HTR-8/SVneo (cell line): ENCODE results near the gene CDK3.
A peak's percentile ranks its signal among the peaks of the same experiment; 100 is the strongest.

Experiments used
- DNase-seq: peaks from one replicate; pipeline ENCODE4 v3.0.0; 2011; ENCODE audit warnings: low spot score, mixed read lengths; ENCODE audit not compliant: insufficient read length
- FAIRE-seq: peaks from 2 replicates; lab custom pipeline; 2011; peaks lifted over from hg19 to GRCh38; lab: Jason Lieb, UNC

CDK3 gene

DNA sequence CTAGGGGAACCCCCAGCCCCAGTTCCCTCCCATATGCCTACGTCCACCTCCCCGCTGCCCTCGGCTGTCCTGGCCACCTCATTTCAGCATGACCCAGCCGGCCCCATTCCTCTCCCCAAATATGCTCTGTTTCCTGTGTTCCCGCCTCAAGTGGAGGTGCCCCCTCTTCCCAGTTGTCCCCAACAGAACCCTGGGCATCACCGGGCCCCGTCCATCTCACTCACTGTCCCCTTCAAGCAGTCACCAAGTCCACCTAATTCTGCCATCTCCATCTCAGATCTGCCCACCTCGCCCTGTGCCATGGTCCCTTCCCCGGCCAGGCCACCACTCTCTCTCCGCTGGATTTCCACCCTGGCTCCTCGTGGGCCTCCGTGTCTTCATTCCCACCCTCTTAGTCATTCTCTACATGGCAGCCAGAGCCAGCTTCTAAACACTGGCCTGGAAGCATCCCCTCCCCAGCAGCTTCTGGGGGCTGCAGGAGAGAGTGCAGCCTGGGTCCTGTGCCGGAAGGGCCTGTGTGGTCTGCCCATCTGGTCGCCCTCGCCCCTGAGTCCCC, 12.8 kb downstream of the CDK3 start:
- FAIRE-seq, result no peak
- no peak for DNase-seq

DNA sequence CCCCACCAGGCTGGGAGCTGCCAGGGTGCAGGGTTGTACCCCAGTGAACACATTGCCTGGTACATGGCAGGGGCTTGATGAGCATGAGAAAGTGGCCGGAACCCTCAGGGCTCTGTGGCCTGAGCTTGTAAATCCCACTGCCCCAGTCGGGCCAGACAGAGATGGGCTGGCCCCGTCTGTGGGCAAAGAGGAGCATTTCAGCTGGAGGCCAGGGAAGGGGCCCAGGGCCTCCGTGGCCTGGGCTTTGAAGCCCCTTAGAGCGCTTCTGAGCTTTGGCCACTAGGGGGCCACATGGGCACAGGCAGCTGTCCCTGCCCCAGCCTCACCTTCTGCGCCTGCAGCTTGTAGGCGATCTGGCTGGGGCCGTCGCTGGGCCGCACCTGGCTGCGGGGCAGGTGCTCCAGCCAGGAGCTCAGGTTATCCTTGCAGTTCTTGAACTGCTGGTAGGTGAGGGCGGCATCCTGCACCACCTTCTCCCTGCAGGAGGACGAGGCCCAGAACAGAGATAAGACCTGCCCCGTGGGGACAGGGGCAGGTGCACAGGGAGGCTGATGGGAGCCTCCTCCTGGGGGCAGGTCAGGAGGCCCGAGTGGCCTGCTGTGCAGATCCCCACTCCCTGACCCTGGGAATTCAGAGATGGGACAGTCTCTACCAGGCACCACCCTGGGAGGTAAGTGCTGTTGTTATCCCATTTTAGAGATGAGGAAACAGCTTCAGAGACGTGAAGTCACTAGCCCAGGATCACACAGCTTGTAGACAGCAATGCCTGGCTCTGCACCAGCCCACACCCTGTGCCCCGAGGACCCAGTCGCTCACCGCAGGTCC, 13.7 kb downstream of the CDK3 start:
- DNase-seq, result peak; percentile 91
- peak; percentile 91 for FAIRE-seq

DNA sequence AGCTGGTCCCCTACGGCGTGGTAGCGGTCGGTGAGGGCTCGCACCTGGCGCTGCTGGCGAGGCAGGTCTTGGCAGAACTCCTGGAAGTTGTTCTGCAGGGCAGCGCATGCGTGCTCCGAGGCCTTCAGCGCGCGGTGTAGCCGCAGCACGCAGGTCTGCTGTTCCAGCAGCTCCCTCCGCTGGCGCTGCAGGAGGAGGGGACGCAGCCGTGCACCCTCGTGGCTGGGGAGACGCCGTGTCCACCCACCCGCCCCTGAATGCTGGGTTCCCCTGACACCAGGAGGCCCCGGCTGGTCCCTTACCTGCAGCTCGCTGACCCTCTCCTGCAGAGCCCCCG, 14.2 kb downstream of the CDK3 start:
- FAIRE-seq, result no peak
- DNase-seq, result no peak

DNA sequence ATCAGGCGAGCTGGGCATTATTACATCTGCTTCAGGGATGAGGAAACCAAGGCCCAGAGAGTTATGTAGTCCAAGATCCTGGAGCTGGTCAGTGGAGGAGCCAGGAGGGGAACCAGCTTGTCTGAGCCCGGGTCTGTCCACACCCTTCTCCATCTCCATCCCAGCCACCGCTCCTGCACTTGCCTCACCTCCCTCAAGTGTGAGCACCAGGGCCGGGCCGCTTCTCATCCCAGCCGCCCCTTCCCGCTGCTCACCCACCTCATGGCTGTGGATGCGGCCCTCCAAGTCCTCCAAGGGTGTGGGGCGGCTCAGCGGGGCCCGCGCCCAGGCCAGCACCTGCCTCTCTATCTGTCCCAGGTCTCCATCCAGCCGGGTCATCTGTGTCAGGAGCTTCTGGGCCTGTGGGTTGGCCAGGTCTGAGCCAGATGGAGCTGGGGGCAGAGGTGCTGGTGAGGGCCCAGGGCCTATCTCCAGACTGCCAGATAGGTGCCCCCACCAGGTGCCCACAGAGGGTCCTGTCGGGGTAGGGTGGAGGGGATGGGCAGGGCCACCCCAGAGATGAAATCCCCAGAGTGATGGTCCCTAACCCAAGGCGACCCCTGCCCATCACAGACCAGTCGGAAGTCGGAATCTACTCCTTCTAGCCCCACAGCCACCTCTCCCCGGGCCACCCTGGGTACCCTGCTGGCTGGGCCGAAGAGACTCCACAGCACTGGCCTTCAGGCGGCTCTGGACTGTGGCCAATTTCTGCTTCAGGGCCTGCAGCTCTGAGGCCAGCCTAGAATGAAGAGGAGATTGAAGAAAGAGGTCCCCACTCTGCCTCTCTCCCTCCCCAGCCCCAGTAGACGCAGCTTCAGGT, 17.1 kb downstream of the CDK3 start:
- FAIRE-seq, result no peak
- no peak for DNase-seq

DNA sequence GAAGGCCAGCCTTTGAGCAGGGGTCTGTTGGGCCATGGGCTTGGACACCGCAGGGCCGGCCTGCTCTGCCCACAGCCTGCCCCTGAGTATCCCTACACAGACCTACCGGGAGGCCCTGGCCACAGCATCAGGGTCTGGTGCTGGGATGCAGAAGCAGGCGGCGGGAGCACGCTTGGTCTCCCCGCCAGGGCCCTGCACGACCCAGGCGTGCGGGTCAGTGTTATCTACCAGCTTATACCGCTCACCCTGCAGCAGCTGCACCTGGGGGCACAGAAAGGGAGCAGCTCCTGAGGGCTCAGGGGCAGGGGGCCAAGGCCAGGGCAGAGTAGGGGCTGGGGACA, 17.7 kb downstream of the CDK3 start:
- DNase-seq (no peak), FAIRE-seq (no peak)

DNA sequence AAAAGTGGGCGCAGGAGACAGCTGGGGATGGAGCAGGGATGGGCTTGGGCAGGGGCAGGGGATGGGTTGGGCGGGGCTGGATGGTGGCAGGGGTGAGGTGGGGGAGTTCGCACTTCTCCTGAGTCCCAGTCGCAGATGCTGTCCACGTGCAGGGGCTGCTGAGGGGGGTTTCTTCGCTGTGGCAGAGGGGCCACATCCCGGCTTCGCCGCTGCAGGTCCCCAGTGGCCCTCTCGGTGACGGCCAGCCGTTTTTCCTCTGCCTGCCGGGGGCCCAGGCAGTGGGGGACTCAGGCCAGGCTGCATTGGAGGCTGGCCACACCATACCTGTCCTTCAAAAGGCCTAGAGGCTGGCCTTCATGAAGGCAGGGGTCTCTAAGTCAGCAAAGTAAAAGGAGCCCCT, 18.1 kb downstream of the CDK3 start:
- DNase-seq (no peak), FAIRE-seq (no peak)

DNA sequence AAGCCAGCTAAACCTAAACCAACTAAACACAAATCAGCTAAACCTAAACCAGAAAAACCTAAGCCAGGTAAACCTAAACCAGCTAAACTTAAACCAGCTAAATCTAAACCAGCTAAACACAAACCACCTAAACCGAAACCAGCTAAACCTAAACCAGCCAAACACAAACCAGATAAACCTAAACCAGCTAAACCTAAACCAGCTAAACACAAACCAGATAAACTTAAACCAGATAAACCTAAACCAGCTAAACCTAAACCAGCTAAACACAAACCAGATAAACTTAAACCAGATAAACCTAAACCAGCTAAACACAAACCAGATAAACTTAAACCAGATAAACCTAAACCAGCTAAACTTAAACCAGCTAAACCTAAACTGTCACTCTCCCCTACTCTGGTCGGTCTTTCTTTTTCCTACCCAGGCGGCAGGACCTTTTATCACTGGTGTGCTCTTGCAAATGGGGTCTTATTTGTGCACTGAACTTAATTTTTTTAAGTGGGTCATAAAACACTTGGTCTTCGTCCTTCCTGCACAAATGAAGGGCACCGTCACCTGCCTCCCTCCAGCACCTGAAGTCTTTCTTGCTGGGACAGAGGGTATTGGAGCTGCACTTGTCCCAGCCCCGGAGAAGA, 19.3 kb downstream of the CDK3 start:
- DNase-seq, result no peak
- FAIRE-seq, result no peak

DNA sequence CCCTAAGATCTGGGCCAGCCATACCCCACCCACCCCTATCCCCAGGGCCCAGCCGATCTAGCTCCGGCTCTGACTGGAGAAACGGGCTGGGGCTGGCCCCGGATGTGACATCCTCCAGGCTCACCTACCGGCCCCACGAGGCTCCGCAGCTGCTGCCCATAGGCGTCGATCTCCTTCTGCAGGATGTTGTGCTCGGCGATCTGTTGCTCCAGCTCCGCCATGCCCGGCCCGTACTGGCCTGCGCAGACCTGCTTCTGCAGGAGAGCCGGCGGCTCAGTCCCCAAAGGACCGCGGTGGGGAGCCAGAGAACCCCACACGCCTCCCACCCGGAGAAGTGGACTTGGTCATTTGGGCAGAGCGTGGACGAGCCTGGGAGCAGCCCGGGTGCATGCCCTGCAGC, 21.6 kb downstream of the CDK3 start:
- FAIRE-seq, result no peak
- no peak for DNase-seq

DNA sequence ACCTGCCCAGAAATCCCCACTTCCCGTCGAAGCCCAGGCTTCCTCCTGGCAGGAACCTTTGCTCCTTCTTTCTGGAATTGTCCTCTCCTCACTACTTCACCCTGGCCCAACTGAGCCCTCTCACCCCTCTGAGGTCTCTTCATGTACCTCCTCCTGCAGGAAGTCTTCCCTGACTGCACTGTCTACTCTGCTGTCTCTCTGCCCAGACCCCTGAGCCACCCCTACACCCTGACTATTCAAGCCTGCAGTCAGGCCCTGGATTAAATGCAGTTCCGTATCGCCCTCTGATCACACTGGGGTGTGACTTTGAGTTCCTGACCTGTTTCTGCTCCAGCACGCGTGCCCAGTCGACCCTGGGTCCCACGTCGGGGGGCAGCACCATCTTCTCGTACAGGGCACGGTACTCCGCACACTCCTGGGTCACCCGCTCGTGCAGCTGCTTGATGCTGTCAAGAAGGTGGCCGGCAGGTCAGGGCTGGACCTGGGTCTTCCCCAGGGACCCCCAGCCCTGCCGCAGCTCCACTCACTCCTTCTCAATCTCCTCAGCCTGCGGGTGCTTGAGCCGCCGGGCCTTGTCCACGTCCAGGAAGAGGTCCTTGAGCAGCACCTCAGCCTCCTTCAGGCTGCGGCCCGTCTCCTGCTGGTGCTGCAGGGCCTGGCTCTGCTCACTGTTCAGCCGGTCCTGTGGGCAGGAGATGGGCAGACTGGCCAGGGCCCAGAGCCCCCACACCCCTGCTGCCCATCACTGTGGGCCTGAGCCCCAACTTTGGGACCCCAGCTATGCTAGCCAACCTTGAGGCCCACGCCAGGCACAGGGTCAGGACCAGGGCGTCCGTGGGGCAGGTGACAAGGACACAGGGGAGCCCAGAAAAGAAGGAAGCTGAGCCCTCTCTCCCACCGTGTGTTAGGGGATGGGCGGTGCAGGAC, 22.6 kb downstream of the CDK3 start:
- DNase-seq, result no peak
- no peak for FAIRE-seq

DNA sequence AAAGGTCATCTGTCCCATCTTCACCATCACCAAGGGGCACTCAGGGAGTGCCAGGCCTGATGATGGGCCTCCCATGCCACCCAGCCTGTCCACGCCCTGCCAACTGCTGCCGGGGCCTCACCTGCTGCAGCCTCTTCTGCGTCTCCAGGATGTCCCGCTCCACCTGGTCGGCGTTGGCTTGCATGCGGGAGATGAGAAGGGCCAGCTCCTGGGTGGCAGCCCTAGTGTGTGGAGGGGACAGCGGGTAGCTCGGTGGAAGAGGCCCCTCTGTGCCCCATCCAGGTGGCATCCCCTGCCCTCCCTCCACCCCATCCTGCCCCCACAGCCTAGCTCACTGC, 23.2 kb downstream of the CDK3 start:
- no peak for FAIRE-seq
- no peak for DNase-seq

DNA sequence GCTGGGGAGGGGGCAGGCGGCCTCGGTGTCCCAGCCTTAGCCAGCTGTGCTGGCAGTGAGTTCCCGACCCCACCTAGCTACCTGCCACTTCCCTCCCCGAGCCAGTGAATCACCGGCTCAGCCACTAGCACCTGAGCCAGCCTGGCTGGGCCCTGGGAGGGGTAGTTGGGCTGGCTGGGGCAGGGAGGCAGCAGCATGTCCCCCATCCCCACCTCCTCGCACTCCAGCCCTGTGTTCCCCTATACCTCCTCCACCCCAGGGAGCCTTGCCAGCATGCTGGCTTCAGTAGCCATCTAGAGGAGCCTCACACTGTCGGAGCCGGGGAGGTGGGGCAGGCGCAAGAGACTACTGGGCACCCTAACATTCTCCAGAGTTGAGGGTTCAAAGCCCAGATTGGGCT, 23.7 kb downstream of the CDK3 start:
- DNase-seq, result no peak
- peak; percentile 44 for FAIRE-seq

DNA sequence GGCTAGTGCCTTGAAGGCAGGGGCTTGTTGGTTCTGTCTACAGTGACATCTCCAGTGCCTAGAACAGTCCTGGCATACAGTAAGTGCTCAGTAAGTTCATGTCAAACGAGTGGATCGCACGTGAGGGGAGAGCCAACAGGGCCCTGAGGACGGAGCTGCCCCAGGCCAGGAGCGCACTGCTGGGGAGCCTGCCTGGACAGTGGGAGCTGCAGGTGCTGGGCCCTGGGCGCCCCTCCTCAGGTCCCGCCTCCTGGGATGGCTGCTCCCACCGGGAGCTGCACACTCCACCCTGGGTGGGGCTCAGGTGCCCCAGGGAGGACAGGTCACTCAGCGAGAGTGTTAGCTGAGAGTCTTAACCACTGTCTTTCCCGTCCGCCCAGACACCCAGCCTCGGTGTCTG, 24.6 kb downstream of the CDK3 start:
- DNase-seq (no peak), FAIRE-seq (peak; percentile 65)

DNA sequence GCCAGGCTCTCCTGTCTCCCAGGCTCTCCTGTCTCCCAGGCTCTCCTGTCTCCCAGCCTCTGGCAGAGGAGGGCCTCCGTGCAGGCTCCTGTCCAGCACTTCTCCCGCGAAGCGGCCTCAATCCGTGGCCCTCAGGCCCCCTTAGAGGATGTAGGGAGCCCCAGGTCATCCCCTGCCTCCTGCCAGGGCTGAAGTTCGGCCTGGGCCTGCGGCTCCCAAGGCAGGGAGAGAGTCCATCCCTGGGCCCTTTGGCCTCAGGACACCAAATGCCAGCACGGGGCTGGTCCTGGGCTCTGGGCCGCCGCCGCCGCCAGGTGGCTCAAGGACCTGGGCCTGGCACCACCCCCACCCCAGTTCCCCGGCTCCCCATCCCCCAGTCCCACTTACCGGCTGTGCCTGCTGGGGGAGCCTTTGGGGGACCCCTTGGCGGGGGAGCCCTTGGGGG, 26.1 kb downstream of the CDK3 start:
- no peak for FAIRE-seq

DNA sequence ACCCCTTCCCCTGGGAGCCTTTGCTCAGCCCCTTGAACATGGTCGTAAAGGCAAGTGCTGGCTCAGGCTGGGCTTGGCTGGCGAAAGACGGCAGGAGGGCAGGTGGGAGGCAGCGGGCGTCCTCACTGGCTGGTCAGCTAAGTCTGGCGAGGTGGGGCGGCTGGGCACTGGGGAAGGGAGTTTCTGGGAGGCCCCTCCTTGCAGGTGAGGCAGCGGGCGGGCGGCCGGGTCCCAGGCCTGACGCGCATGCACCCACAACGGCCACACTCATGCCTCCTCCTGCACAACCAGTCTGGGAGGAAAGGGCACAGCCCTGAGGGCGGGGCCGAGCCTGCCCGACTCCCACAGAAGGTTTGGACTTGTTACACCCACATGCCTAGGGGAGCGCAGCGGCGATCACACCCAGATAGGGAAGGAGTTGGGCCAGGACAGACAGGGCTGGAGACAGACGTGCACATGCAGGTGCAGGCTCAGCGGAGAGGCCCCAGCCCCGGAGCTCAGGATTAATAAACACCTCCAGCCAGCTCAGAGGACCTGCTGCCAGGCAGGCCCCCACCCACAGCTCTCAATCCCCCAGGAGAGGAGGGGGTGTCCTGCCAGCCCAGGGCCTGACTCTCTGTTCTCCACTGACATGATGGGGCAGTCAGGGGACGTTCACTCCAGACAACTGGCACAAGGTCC, 26.6 kb downstream of the CDK3 start, which contains the start of gene EVPL:
Gene EVPL, minus strand, starts transcription at position 148 of the 681 bp plus-strand sequence. Its CDS starts 108 bp downstream, at position 40.
- DNase-seq, result no peak
- peak; percentile 70 for FAIRE-seq

More for the DNA sequence above, 26.1 kb downstream of the CDK3 start:
- DNase-seq, result no peak

DNA sequence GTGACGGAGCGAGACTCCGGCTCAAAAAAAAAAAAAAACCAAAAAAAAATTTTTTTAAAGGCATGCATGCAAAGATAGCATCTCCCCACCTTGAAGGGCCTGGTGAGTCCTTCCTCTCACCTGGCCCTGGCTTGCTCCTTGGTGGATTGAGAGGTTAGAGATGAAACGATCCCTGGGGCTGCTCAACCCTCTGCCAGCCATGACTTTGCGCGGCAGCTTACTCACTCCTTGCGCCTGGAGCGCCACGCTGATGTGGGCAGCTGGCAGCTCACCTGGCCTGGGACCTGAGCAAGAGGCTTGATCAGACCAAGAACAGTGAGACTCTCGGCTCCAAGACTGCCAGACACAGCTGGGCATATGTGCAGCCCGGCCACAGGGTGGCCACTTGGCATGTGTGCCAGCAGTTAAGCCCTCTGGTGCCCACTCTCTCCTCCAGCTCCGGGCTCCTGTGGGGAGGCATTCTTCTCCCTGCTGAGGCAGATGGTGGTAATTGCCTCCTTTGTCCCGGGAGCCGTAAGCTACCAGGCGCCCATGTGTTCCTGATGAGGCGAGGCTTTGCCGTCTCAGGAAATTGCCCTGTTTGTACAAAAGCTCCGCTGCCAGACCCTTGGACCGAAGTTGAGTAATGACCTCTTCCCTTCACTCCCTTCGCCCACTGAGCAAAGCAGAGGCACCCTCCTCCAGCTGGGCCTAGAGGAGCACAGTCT, 31.6 kb downstream of the CDK3 start:
- peak; percentile 83 for FAIRE-seq
- DNase-seq, result no peak

DNA sequence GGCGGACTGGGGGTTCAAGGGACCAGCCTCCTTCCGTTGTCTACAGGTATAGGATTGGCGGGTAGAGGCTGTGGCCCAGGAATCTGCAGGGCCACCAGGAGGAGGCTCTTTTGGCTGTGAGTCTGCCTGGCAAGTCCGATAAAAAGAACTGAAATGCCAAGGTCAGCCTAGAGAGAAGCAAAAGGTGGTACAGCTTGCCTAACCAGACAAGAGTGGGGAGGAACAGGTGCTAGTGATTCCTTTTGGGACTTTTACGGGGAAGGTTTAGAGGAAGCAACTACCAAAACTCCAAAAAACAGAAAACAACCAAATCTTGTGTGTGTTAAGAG, 32.1 kb downstream of the CDK3 start:
- no peak for FAIRE-seq
- DNase-seq, result no peak

DNA sequence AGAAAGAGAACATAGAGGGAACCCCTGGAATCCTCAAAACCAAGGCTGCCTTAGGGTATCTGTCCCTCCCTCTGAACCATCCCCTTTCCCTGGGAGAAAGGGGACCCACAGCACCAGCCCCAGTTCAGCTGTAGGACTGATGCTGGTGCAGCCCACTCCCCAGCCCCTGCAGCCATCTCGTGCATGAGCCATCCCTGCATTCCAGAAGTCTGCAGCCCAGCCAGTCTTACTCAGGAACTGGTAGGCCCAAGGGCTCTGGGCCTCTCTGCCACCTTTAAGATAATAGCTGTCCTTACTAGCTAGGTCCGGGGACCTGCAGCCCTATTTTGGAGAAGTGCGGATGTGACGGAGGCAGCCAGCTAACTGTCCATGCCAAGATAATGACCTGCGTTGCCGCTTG, 32.5 kb downstream of the CDK3 start:
- no peak for FAIRE-seq

DNA sequence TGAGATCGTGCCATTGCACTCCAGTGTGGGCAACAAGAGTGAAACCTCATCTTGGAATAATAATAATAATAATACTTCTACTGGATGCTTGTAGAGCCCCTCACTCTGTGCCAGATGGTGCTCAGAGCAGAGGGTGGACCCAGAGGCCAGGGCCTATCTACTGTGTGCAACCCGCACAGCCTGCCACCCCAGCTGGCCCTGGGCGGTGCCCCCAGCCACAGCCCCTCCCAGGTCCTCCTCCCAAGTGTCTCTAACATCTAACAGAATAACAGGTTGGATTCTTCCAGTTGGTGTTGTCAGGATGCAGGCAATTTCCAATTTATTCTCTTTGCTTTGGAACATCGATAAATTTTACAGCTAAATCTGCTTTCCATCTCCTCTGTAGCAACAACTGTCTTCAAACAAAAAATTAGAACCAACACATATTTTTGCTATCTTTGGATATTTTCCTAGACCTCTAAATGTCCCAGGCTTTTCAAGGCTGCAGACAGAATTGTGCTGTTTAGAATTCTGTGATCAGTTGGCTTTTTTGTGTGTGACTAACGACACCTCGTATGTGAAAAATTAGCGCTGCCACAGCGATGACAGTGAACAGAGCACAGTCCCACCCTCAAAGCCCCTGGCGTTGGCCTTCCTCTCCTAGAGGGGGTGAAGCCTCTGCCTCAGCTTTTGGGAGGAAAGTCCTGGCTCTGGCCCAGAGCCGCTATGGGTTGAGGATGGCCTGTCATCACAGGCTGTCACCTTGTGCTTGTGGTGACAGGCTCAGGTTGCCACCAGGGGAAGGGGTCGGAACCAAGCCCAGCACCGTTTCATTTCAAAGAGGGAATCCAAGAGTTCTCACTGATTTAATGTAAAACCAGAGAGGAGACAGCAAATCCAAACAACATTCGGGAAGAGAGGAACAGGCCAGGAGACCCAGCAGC, 34.0 kb downstream of the CDK3 start:
- no peak for DNase-seq
- no peak for FAIRE-seq

More for the DNA sequence above, 32.5 kb downstream of the CDK3 start:
- no peak for DNase-seq
